ENCODE results near the gene PSMD5. TPM values are rescaled to one million over a fixed set of nuclear protein-coding genes. Genes with fewer than 3 reads are reported as not detected.

Gene PSMD5
- total RNA-seq, 3 donors from 2014 or later (not counting 1 experiment from before 2014, with no cell fraction given), result 24.6 to 41.2 (median 37.1) TPM

- WGBS (ENCODE audit: insufficient coverage), result 97% methylated on average over 5 of the region's 5 CpGs
- H3K9me3 ChIP-seq (ENCODE audit: control insufficient read depth, insufficient read depth, low read length), result no peaks in the 10 kb centered on the region
- DNase-seq (no peak), ATAC-seq (no peak)
- Mint-ChIP-seq H3K27ac (no peak overlapping the region), H3K9me3 (no peaks in the 10 kb centered on the region), H3K36me3 (peaks cover 8% of the 10 kb centered on the region), H3K4me3 (no peak overlapping the region), H3K4me1 (peaks cover 4 to 16% of the 10 kb centered on the region in 2 donors), H3K27me3 (ENCODE audit: low read depth in 2 of 2) (no peaks in the 10 kb centered on the region)
- intact Hi-C loops (cut with micrococcal nuclease), result no loop called here
- no peak overlapping the region for H3K27ac ChIP-seq (ENCODE audit: low read length)
- no peaks in the 10 kb centered on the region for H3K27me3 ChIP-seq (ENCODE audit: control insufficient read depth, insufficient read depth, low read length)
- H3K4me1 ChIP-seq (ENCODE audit: control insufficient read depth, insufficient read depth, low read length), result peaks cover 16% of the 10 kb centered on the region
- peaks cover 47% of the 10 kb centered on the region for H3K36me3 ChIP-seq (ENCODE audit: control insufficient read depth, insufficient read depth, low read length)
- no peak for TF ChIP-seq CTCF (IDR thresholded peaks at IDR 0.05)
- no peak overlapping the region for H3K4me3 ChIP-seq (ENCODE audit: low read length)
These were observed 22.5 kb upstream of the PSMD5 start for GRCh38 chr9:120865176-120865575.

GRCh38 chr9:120864719-120865118, 22.0 kb upstream of the PSMD5 start:
- Histone ChIP-seq H3K27ac (ENCODE audit: low read length) (no peak overlapping the region), H3K27me3 (ENCODE audit: control insufficient read depth, insufficient read depth, low read length) (no peaks in the 10 kb centered on the region), H3K4me3 (ENCODE audit: low read length) (no peak overlapping the region), H3K9me3 (ENCODE audit: control insufficient read depth, insufficient read depth, low read length) (no peaks in the 10 kb centered on the region), H3K36me3 (ENCODE audit: control insufficient read depth, insufficient read depth, low read length) (peaks cover 52% of the 10 kb centered on the region), H3K4me1 (ENCODE audit: control insufficient read depth, insufficient read depth, low read length) (peaks cover 14% of the 10 kb centered on the region)
- DNase-seq, result no peak
- H3K4me3 Mint-ChIP-seq, result no peak overlapping the region
- H3K27ac Mint-ChIP-seq, result no peak overlapping the region
- no peak for ATAC-seq
- no peaks in the 10 kb centered on the region for H3K27me3 Mint-ChIP-seq (ENCODE audit: low read depth in 2 of 2)
- no CpG with 5 or more reads among the region's 5 CpGs for WGBS (ENCODE audit: insufficient coverage)
- H3K9me3 Mint-ChIP-seq, result no peaks in the 10 kb centered on the region
- TF ChIP-seq CTCF (IDR thresholded peaks at IDR 0.05), result no peak
- H3K4me1 Mint-ChIP-seq, result peaks cover 4 to 16% of the 10 kb centered on the region in 2 donors
- peaks cover 9% of the 10 kb centered on the region for H3K36me3 Mint-ChIP-seq
- intact Hi-C loops (cut with micrococcal nuclease), result no loop called here

- ATAC-seq (no peak), DNase-seq (no peak)
- Histone ChIP-seq H3K4me3 (ENCODE audit: low read length) (no peak overlapping the region), H3K4me1 (ENCODE audit: control insufficient read depth, insufficient read depth, low read length) (peaks cover 6% of the 10 kb centered on the region), H3K27me3 (ENCODE audit: control insufficient read depth, insufficient read depth, low read length) (no peaks in the 10 kb centered on the region), H3K36me3 (ENCODE audit: control insufficient read depth, insufficient read depth, low read length) (peaks cover 55% of the 10 kb centered on the region), H3K27ac (ENCODE audit: low read length) (no peak overlapping the region), H3K9me3 (ENCODE audit: control insufficient read depth, insufficient read depth, low read length) (no peaks in the 10 kb centered on the region)
- intact Hi-C loops (cut with micrococcal nuclease), result no loop called here
- TF ChIP-seq CTCF (IDR thresholded peaks at IDR 0.05), result no peak
- Mint-ChIP-seq H3K9me3 (no peaks in the 10 kb centered on the region), H3K4me3 (no peak overlapping the region), H3K27me3 (ENCODE audit: low read depth in 2 of 2) (no peaks in the 10 kb centered on the region), H3K36me3 (peaks cover 9% of the 10 kb centered on the region), H3K27ac (no peak overlapping the region), H3K4me1 (peaks cover 4 to 11% of the 10 kb centered on the region in 2 donors)
- WGBS (ENCODE audit: insufficient coverage), result 97% methylated on average over 5 of the region's 7 CpGs
These were observed 21.1 kb upstream of the PSMD5 start for GRCh38 chr9:120863833-120864232.

GRCh38 chr9:120862452-120862851, 19.7 kb upstream of the PSMD5 start:
- H3K4me3 Mint-ChIP-seq, result no peak overlapping the region
- peaks cover 9% of the 10 kb centered on the region for H3K36me3 Mint-ChIP-seq
- WGBS (ENCODE audit: insufficient coverage), result 98% methylated on average over 12 of the region's 12 CpGs
- H3K36me3 ChIP-seq (ENCODE audit: control insufficient read depth, insufficient read depth, low read length), result peaks cover 63% of the 10 kb centered on the region
- no peaks in the 10 kb centered on the region for H3K27me3 Mint-ChIP-seq (ENCODE audit: low read depth in 2 of 2)
- DNase-seq, result no peak
- intact Hi-C loops (cut with micrococcal nuclease), result no loop called here
- no peak overlapping the region for H3K4me3 ChIP-seq (ENCODE audit: low read length)
- no peaks in the 10 kb centered on the region for H3K4me1 ChIP-seq (ENCODE audit: control insufficient read depth, insufficient read depth, low read length)
- no peak for ATAC-seq
- H3K27ac ChIP-seq (ENCODE audit: low read length), result no peak overlapping the region
- no peaks in the 10 kb centered on the region for H3K9me3 Mint-ChIP-seq
- no peak overlapping the region for H3K27ac Mint-ChIP-seq
- no peaks in the 10 kb centered on the region for H3K9me3 ChIP-seq (ENCODE audit: control insufficient read depth, insufficient read depth, low read length)
- no peaks in the 10 kb centered on the region for H3K27me3 ChIP-seq (ENCODE audit: control insufficient read depth, insufficient read depth, low read length)
- H3K4me1 Mint-ChIP-seq, result peaks cover 0 to 4% of the 10 kb centered on the region in 2 donors
- TF ChIP-seq CTCF (IDR thresholded peaks at IDR 0.05), result no peak

All from natural killer cell (primary cell).